Fibroblast of skin of scalp (primary cell): ENCODE results near the gene ARHGEF40.
A peak's percentile ranks its signal among the peaks of the same experiment; 100 is the strongest.

Experiments used
- DNase-seq: peaks from one replicate; pipeline ENCODE4 v3.0.0-alpha.2; 2013

ARHGEF40 gene

DNA sequence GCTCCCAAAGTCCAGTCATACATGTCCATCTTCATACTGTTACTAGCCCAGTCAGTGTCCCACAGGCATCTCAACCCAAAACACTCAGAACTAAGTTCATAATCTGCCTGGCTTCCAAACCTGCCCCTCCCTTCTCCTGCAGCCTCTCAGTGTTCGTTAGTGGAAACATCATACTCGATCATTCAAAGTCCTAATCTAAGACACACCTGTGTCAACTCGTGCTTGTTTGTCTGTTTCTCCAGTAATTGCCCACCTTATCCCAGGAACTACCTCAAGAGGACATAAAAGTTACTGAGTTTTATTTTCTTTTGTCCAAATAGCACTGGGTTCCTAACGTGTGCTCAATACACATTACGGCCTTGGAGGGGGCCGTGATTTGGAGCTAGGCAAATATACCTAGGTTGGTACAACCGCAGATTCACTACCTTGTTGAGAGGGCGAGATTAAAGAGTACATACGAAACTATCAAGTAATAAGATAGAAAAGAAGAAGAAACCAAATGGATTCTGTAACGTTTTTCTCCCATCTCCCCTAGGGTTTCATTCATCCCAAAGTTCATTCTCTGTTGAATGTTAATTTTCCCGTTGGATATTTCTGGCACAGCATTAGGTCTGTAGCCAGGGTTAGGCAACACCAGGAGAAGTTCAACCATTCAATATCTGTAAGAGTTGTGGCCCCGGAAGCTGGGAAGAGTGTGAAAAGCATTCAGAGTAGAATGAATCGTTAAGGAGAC is 9.3 kb upstream of the ARHGEF40 start:
- no peak for DNase-seq

DNA sequence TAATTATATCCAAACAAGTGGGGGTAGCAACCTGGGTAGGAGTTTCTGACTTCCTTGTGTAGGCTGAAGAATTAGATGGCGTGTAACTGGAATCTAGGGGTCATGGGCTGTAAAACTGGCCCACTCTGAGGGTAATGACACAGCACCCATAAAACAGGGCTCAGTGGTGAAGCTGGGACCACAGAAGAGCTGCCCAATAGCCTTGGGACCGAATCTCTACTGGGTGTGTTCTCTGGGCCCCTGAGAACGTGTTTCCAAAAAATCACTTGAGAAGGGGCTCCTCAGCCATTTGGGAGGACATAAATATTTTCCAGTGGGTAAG is 8.8 kb upstream of the ARHGEF40 start:
- no peak for DNase-seq

DNA sequence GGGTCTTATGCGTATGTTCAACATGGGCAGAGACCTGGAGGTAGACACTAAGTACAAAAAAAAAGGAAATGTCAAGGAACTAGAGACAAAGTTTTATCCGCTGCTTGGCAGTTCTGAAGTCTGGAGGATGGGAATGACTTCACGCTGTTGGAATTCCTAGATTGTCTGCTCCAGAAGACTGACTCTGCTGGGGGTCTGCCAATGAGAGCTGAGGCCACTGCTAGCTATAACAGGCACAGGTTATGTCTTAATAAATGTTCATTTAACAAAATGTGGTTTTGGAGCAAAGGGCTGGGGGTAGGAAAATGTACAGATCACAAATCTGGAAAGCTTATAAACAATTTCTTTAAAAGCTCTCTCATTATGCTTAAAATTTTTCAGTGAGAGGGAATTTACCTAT is 6.6 kb upstream of the ARHGEF40 start:
- peak; percentile 92 for DNase-seq

DNA sequence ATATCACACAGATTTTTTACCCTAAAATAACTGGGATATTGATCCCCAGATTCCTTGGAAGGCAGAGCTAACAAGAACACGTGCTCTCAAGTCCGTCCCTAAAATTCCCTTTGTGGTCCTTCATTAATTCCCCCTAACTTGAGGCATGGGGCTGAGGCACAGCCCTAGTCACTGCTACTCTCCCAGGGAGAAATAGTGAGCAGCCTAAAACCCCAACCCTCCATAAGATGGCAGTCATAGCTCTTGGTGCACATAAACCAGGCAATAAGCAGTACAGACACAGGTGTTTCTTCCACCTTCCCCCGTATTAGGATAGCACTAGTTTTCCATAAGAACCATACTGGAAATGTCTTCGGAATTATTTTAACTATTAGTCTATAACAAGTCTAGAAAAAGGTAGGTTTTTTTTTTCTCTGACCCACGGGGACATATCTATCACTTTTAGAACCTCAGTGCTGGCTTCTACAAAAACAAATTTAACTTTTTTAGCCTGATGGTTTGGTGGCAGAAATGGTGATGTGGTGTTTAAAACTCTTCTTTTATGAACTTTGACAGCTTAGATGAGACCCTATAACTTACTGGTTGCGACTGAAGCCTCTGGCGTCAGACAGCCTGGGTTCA is 3.1 kb upstream of the ARHGEF40 start:
- DNase-seq: no peak

DNA sequence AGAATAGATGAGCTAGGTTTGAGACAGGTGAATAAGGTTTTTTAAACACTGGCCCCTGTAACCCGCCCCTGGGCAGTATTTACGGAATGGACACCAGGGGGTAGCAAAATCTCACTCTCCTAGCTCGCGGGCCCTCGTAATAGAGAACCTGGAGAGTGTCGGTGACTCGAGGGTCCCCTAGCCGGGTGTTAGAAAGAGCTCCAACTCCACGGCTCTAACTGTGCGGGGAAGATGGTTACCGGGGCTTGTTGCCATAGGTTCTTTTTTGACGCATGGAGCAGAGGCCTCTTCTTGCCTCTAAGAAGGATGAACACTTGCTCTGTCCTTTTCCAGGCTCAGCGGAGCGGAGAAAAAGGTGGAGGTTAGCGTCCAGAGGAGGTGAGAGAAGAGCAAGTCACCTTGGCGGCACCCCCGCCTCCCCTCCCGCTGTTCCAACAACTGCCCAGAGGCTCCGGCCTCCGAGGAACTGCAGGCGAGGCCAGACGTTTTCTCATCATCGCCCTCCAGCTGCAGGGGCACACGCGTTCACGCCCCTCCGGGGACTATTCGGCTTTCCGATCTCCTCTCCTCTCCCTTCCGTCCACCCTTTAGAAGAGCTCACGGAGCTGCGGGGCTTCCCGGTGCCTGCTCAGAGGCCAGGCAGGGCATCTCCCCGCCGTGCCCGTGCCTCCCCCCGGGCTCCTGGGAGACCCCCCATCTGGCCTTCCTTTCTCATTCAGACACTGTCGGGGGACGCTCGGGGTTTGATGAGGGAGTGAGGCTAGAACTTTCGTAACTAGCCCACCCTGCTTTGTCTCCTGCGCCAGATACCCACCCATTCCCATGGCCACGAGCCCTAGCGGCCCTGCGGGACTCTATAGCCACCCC is 1.4 kb upstream of the ARHGEF40 start:
- peak; percentile 72 for DNase-seq

DNA sequence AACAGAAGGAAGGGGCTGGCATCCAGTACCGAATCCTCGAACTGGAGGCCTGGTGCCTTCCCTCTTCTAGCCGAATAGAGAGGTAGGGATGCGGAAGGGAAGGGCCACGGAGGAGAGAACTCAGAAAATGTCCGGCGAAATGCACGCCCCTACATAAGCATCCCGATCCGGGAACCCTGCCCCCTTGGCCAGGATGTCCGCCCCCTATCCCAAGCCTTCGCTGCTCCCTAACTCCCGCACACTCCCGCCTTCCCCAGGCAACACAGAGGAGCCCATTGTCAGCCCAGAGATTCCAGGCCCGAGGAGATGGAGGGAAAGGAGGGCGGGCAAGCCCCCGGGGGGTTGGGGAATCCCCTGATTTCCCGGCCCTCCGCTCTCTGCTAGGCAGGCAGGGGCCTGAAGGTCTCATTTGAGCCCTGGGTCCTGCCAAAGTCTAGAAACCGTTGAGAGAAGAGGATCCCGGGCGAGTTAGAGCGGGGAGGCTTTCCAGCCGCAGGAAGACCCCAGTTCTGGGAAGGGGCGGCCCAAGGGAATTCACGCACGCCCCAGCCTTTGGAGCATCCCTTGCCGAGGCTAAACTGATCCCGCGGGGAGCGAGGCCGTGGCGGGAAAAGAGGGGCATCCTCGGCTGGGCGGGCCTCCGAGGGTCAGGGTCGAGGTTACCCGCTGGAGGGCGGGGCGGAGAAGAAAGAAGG is 569 bp upstream of the ARHGEF40 start:
- peak; percentile 49 for DNase-seq

DNA sequence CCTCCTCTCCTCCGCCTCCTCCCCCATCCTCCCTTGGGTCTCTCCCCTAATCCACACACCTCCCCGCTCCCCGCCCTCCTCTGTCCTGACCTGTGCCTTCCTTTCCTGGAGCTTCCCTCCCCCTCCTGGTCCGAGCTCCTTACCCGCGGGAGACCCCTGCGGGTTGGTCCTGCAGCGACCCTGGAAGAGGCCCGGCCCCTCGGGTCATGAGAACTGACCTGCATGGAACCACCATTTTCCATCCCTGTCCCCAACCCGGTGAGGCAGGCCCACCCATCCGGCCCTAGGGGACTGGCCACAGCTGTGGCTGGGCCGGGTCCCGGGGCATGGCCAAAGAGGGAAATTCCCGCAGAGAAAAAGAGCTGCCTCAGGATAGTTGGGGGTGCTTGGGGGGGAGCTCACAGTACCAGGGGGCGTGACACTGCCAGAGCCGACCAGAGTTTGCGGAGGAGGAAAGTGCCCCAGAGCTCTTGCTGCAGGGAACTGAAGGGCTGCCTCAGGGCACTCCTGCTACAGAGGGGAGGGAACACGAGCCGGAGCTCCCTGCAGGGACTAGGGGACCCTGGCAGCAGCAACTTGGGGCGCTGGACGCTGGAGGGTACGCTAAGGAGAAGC is 613 bp downstream of the ARHGEF40 start:
- peak; percentile 42 for DNase-seq

DNA sequence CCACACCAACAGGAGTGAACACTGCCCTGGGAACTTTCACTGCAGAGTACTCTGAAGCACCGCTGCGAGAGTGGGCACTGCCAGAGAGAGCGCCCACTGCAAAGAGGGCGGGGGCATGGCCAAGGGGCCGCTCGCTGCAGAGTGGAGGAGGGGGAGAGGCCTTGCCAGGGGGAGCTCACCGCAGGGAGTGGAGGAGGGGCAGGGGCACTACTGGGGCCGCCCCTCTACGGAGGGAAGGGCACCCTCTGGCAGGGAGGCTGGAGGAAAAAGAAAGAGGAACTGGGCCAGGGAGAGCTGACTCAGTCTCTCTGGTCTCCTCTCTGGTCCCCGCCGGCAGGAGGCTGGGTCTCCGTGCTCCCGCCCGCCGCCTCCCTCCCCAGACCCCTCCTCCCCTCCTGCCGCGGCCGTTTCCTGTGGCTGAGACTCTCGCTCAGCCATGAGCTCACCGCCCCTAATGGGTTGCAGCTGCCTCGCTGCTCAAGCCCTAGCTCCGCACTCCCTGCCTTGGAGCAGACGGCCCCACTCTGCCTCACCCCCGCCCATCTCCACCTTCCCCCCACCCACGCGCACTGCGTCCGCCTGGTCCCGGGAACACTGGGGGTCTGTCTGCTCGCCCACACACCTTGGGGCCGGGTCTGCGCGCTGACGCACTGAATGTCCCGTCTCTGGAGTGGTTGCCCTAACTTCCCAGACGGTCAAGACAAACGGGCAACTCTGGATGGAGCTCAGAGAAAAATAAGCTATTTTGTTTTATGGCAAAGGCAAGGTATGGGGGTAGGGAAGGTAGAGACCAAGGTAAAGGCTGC is 1.3 kb downstream of the ARHGEF40 start:
- peak; percentile 97 for DNase-seq

DNA sequence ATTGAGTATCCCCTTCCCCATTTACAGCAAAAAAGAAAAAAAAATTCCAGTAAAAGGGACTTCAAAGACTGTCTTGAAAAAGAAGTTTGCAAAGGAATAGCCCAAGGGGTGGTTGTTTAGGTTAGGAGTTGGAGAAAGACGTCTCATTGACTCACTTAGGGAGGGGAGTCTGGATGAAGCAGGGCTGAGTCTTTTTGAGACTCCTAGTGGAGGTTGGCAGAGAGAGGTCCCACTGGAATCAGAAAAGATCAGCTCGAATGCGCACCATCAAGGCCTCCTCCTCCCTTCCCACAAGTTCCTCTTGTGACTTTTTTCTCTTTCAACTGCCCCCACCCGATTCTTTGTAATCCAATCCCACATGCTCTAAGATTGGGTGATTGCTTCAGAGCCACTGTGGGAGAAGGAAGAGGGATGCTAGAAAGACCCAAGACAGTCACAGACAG is 1.9 kb downstream of the ARHGEF40 start:
- DNase-seq: peak; percentile 86

DNA sequence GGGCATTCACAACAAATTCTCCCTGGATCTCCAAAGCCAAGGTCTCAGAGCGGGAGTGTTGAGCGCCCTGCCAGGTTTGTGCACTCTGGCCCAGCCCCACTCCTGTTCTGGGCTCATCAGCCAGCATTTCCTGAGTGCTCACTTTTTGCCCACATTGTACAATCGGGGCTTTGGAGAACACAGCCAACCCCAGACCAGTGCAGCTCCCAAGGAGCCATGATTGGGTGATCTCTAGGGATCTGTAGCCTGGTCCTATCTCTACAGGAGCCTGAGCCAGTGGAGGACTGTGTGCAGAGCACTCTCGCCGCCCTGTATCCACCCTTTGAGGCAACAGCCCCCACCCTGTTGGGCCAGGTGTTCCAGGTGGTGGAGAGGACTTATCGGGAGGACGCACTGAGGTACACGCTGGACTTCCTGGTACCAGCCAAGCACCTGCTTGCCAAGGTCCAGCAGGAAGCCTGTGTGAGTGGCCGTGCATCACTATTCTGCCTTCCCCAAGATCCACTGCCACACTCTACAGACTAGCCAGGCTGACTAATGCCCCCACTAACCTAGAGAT is 2.8 kb downstream of the ARHGEF40 start:
- no peak for DNase-seq

DNA sequence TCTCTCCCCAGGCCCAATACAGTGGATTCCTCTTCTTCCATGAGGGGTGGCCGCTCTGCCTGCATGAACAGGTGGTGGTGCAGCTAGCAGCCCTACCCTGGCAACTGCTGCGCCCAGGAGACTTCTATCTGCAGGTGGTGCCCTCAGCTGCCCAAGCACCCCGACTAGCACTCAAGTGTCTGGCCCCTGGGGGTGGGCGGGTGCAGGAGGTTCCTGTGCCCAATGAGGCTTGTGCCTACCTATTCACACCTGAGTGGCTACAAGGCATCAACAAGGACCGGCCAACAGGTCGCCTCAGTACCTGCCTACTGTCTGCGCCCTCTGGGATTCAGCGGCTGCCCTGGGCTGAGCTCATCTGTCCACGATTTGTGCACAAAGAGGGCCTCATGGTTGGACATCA is 3.8 kb downstream of the ARHGEF40 start:
- no peak for DNase-seq

DNA sequence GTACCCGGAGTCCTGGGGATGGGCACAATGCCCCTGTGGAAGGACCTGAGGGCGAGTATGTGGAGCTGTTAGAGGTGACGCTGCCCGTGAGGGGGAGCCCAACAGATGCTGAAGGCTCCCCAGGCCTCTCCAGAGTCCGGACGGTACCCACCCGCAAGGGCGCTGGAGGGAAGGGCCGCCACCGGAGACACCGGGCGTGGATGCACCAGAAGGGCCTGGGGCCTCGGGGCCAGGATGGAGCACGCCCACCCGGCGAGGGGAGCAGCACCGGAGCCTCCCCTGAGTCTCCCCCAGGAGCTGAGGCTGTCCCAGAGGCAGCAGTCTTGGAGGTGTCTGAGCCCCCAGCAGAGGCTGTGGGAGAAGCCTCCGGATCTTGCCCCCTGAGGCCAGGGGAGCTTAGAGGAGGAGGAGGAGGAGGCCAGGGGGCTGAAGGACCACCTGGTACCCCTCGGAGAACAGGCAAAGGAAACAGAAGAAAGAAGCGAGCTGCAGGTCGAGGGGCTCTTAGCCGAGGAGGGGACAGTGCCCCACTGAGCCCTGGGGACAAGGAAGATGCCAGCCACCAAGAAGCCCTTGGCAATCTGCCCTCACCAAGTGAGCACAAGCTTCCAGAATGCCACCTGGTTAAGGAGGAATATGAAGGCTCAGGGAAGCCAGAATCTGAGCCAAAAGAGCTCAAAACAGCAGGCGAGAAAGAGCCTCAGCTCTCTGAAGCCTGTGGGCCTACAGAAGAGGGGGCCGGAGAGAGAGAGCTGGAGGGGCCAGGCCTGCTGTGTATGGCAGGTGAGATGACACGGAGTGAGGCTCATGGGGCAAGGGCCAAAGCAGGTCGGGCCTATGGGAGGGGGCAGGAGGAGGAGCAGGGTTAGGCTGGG is 4.5 kb downstream of the ARHGEF40 start:
- no peak for DNase-seq

DNA sequence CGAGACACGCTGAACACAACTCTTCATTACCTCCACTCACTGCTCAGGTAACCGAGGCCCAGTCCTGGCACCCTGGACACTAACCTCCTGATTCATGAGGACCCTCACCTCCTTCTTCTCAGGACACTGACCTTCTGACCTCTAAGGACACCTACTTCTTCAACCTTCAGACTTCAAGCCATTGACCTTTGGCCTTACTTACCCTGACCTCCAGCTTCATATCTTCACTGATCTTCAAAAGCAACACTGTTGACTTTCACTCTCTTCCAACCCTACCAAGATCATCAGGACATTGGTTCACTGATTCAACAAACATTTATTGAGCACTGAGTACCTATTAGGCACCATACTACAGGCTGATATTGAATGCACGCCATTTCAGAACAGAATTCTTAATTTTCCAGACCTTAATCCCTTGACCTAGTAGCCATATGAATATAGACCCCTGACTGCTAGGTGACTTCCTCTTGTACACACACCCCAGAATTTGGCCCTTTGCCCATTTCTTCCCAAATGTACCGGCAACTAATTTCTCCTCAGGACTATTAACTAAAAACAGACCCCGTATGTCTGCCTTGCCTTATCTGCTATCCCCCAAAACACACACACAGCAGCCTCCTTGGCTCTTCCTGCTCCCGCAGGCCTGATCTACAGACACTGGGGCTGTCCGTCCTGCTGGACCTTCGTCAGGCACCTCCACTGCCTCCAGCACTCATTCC is 5.8 kb downstream of the ARHGEF40 start:
- DNase-seq: no peak

DNA sequence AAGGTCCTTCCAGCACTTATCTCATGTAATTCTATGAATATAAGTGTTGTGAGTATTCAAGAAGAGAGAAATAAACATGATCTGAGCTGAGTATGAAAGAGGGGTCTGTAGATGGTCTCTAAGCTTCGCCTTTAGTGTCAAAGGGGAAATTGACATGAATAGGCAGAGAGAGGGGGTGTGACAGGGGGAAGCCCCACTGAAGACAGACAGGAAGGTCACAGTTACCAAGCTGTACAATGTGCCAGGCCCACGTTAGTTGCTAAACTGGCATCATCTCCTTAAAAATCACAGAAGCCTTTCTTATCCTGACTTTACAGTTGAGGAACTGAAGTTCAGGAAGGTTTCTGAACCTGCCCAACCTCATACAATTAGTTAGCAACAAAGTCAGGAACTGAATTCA is 7.6 kb downstream of the ARHGEF40 start:
- no peak for DNase-seq

DNA sequence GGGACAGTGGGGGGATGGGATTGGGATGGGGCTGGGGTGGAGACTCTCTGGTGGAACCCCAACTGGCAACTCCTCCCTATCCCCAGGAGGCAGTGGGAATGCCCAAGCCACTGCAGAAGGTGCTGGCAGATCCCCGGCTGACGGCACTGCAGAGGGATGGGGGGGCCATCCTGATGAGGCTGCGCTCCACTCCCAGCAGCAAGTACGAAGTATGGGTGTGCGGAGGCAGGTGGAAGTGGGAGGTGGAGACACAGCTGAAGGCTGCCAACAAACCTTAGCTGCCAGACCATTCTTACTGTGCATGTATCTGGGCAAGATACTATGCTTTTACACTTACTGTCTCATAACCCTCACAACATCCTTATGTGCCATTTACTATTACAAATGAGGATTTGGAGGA is 8.2 kb downstream of the ARHGEF40 start:
- no peak for DNase-seq

DNA sequence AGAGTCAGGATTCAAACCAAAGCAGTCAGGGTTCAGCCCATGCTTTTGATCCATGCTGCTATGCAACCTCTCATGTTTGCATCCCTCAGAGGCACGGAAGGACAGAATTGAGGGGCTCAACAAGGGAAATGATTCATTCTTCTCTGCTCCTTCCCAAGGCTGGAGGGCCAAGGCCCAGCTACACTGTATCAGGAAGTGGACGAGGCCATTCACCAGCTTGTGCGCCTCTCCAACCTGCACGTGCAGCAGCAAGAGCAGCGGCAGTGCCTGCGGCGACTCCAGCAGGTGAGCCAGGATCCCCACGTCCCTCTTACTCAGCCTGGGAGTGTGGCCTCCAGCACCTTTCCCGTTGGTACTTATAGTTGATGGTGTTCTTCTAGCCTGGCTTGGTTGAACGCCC is 8.6 kb downstream of the ARHGEF40 start:
- DNase-seq: no peak

DNA sequence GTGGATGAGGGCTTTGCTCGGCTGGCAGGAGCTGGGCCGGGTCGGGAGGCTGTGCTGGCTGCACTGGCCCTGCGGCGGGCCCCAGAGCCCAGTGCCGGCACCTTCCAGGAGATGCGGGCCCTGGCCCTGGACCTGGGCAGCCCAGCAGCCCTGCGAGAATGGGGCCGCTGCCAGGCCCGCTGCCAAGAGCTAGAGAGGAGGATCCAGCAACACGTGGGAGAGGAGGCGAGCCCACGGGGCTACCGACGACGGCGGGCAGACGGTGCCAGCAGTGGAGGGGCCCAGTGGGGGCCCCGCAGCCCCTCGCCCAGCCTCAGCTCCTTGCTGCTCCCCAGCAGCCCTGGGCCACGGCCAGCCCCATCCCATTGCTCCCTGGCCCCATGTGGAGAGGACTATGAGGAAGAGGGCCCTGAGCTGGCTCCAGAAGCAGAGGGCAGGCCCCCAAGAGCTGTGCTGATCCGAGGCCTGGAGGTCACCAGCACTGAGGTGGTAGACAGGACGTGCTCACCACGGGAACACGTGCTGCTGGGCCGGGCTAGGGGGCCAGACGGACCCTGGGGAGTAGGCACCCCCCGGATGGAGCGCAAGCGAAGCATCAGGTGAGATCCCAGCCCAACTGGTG is 11.5 kb downstream of the ARHGEF40 start:
- no peak for DNase-seq

DNA sequence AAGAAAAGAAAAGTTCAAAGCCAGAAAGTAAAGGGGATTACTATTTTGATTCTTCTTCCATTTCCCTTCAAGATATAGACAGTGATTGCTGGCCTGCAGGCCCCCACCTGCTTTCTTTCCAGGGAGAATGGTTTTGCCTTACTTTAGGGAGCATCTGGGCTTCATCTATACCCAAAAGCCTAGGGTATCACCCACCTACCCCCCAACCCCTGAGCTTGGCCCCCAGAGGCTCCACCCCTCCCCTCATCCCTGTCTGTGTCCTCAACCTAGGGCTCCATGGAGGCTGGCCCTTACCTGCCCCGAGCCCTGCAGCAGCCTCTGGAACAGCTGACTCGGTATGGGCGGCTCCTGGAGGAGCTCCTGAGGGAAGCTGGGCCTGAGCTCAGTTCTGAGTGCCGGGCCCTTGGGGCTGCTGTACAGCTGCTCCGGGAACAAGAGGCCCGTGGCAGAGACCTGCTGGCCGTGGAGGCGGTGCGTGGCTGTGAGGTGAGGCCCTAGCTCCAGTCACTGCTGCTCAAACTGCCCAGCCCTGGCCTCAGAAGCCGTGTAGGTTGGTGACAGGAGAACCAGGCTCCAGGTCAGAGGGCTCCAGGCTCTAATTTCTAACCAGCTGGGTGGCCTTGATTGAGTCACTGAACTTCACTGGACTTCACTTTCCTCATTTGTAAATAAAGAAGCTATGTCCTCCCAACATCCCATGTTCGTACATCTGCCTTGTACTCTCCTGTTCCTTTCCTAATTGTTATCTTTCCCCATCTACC is 13.6 kb downstream of the ARHGEF40 start:
- no peak for DNase-seq
